Smooth muscle cell of the umbilical artery (primary cell): ENCODE results near the gene GGCX. TPM values are rescaled to one million over a fixed set of nuclear protein-coding genes. Genes with fewer than 3 reads are reported as not detected.

ENCODE experiments used
- total RNA-seq: library from RNA; depleted of rRNA; stranded (reverse); fragments of >200 nt; gene quantifications from 2 replicates; pipeline ENCODE4 v1.2.3, GENCODE V29; 2014

The GGCX gene
- total RNA-seq, result 75.5 and 87.9 TPM in 2 replicates

GRCh38 chr2:85561280-85562212, at the start of gene GGCX:
TSS of gene GGCX (minus strand) at chr2:85561493. CDS start at chr2:85561428, 65 bp downstream.

GRCh38 chr2:85602476-85603234, 41.4 kb upstream of the GGCX start, which contains the start of gene TMEM150A:
TSS of gene TMEM150A (minus strand) at chr2:85602698. CDS start at chr2:85601948, 750 bp downstream.

GRCh38 chr2:85595301-85596025, 34.2 kb upstream of the GGCX start, which contains the start of gene RNF181:
TSS of gene RNF181 (plus strand) at chr2:85595745. CDS start at chr2:85595764, 19 bp downstream.

GRCh38 chr2:85584354-85584856, 23.1 kb upstream of the GGCX start, which contains the start of gene VAMP5:
TSS of gene VAMP5 (plus strand) at chr2:85584431. CDS start at chr2:85584491, 60 bp downstream.

GRCh38 chr2:85577386-85578242, 16.3 kb upstream of the GGCX start, which contains the start of gene VAMP8:
TSS of gene VAMP8 (plus strand) at chr2:85577586. CDS start at chr2:85577647, 61 bp downstream.

GRCh38 chr2:85538507-85539360, 22.6 kb downstream of the GGCX start, which contains the start of gene MAT2A:
TSS of gene MAT2A (plus strand) at chr2:85539168. CDS start at chr2:85539288, 120 bp downstream.

Other genes starting within 250 kb of the GGCX start
- gene TGOLN2, start 233.5 kb downstream of the GGCX start, total RNA-seq, result 235 and 259 TPM in 2 replicates
- 57.9 and 70.7 TPM in 2 replicates for gene RETSAT, start 207.0 kb downstream of the GGCX start, total RNA-seq
- 13.1 and 14.4 TPM in 2 replicates for gene ELMOD3, start 206.7 kb downstream of the GGCX start, total RNA-seq
- gene CAPG, start 151.1 kb downstream of the GGCX start, total RNA-seq, result 49.6 and 50.7 TPM in 2 replicates
- not detected in 2 replicates for gene SH2D6, start 142.8 kb downstream of the GGCX start, total RNA-seq
- gene MAT2A, start 22.3 kb downstream of the GGCX start, total RNA-seq, result 111 and 170 TPM in 2 replicates
- gene VAMP8, start 16.1 kb upstream of the GGCX start, total RNA-seq, result 0.23 and 0.59 TPM in 2 replicates
- gene VAMP5, start 22.9 kb upstream of the GGCX start, total RNA-seq, result 6.2 and 16.6 TPM in 2 replicates
- gene RNF181, start 34.3 kb upstream of the GGCX start, total RNA-seq, result 115 and 212 TPM in 2 replicates
- gene TMEM150A, start 41.2 kb upstream of the GGCX start, total RNA-seq, result 10.1 and 11.7 TPM in 2 replicates
- 11.1 and 12.8 TPM in 2 replicates for gene C2orf68, start 50.6 kb upstream of the GGCX start, total RNA-seq
- gene USP39, start 54.7 kb upstream of the GGCX start, total RNA-seq, result 27.6 and 37.9 TPM in 2 replicates
- gene SFTPB, start 106.7 kb upstream of the GGCX start, total RNA-seq, result not detected in 2 replicates
- gene GNLY, start 132.9 kb upstream of the GGCX start, total RNA-seq, result not detected in 2 replicates
- gene ATOH8, start 192.5 kb upstream of the GGCX start, total RNA-seq, result 4.7 and 15.4 TPM in 2 replicates